GM19397 (cell line): Measurements from ENCODE around the gene KLHL15.
"Not testable (repeated sequence)": the region's sequence is repeated elsewhere in the genome, so short reads cannot be mapped to it uniquely, and the experiment has no call there.

Experiments
- ATAC-seq: cut with Tn5 transposase; IDR thresholded peaks from one replicate; pipeline ENCODE4 v1.9.1; 2021; ENCODE audit warnings: mild to moderate bottlenecking, moderate library complexity; ENCODE audit not compliant: unreplicated experiment

The KLHL15 gene

DNA sequence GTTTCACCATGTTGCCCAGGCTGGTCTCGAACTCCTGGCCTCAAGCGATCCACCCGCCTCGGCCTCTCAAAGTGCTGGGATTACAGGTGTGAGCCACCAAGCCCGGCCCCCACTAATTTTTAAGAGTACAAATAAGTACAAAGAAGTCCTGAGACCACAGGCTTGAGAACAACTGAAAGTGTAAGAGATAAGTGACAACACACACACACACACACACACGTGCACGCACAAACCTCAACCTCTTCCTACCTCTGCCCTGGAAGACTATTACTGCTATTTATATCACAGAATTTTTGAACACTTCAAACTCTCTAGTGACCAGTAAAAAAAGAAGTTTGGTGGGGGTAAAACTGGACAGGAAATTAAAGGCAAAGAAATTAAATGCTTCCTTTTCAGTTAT, 7.5 kb downstream of the KLHL15 start:
- no peak for ATAC-seq

DNA sequence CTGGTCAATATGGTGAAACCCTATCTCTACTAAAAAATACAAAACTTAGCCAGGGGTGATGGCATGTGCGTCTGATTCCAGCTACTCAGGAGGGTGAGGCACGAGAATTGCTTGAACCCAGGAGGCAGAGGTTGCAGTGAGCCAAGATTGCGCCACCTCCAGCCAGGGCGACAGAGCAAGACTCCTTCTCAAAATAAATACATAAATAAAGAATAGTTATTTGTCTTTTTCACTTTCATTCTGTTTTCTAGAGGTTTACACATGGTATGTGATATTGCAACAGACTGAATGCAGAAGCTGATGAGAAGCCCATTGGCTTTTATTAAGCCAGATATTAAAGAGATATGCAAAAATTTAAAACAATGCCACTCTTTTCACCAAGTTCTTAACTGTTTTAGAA, 8.2 kb downstream of the KLHL15 start:
- ATAC-seq: no peak

DNA sequence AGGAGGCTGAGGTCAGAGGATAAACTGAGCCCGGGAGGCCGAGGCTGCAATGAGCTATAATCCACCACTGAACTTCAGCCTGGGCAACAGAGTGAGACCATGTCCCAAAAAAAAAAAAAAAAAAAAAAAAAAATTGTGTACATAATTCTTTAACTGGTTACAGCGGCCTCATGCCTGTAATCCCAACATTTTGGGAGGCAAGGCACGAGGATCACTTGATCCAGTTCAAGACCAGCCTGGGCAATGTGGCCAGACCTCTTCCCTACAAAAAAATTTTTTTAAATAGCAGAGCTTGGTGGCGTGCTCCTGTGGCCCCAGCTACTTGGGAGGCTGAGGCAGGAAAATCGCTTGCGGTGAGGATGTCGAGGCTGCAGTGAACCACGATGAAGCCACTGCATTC, 9.3 kb downstream of the KLHL15 start:
- ATAC-seq: no peak

DNA sequence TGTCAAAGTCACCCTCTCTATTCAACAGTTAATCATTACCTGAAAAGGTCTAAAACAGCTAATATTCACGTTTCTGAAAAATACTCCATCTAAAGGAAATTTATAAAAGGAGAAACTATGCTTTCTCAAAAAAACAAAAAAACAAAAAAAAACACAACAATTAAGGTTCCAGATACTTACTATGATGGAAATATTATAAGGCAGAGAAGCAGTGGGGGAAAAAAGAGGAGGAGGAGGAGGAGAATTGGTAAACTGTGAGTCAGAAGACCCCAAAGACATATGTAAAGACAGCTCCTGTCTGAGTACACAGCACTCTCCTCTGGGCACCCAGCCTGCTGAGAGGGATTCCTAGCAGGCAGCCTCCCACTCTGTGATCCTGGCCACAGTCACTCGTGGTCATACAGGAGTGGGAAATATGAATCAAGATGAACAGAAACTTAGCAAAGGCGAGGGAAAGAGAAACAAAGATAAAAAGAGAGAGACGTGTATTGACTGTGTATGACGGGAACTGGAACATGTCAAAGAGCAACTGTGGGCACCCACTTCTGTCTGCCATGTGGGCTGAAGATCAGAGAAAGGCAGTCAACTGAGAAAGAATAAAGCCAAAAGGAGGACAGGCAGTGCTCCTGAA, 12.5 kb downstream of the KLHL15 start:
- peak; percentile 65 for ATAC-seq

DNA sequence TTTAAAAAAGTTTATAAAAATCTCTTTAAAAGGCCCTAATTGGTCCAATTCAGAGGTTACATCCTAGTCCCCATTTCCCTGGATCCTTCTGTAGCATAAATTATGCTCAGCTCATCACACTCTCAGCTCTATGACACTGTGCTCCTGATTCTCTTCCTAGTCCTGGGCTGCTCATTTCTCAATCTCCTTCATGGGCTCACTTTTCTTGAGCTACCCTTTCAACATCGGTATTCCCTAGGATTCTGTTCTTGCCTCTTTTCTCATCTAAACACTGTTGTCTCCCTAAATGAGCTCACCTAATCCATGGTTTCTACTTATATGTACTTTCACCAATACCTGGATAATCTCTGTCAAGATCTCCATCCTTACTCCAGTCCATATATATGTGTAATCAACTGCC, 14.7 kb downstream of the KLHL15 start:
- no peak for ATAC-seq

DNA sequence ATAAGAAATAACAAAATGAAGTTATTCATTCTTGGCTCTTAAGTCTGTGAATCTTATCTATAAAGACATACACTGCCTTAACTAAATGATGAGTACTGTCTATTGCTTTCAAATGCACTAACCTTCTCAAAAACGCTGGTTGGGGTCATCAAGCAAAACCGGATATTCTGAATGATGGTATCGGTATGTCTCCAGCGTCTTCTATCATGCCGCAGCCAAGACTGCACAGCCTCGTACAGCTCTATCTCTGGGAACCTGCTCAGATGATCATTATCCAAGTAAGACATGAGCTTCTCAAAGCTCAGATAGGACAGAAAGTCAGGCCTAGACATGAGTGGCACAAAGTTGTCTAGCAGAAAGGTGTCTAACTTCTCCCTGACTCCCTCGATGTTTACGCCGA, 21.1 kb downstream of the KLHL15 start:
- no peak for ATAC-seq

DNA sequence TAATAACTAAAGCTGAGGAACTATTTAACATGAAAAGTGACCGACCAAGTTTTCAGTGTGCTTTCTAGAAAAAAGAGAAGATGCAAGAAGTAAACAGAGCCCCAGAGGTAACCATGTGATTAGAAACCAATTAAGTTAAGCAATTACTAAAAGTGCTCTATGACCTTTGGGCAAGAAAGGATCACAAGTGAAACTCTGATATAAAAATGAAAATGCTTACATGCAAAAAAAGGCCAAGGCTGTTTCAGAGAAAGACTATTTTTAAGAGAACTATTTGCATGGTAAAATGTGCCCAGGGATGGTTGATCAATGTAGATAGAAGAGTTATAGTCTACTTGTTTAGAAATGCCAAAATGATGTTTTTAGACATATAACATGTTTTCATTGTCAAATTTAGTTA, 22.0 kb downstream of the KLHL15 start:
- ATAC-seq: no peak

DNA sequence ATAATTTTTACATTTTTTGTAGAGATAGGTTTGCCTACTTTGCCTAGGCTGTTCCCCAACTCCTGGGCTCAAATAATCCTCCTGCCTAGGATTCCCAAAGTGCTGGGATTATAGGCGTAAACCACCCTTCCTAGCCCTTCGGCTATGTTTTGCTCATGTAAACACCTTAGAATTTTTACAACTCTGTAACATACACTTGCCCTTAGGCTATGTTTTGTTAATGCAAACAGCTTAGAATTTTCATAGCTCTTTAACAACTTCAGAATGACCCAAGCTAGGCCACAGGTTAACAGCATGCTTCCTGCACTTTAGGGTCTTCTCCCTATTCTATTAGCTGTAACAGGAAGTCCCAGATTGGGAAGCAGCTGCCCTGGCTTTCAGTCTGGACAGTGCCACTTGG, 24.2 kb downstream of the KLHL15 start:
- ATAC-seq: no peak

DNA sequence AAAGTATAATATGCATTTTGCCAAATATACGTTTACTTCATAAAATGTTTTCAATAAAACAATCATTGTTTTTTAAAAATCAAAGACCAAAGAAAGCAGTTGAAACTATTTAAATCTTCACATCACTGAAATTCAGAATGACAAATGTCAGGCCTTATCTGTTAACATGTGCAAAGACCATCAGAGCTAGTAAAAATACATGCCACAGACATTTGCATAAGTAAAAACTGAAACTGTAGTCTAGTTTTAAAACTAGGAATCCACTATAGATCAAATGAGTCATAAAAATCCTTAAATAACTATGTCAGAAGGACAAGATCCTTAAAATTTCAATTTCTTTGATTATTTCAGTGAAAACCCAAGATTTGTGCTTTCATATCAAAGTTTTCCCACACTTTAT, 24.8 kb downstream of the KLHL15 start:
- no peak for ATAC-seq

DNA sequence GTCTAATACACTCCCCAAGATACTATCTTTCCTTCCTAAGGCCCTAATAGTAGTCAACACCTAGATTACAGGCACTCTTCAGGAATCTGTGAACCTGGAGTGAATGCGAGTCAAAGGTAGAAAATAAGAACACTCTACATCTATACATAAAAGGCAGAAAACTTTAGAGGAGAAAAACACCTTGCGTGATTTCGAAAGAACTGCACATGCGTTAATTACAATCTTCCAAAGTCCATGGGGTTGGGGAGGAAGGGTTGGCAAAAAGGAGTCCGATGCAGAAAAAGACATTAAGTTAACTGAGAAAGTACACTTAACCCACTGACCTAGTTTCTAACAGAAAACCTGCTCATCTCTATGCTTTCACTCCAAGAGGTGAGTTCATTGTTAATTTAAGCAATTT, 27.3 kb downstream of the KLHL15 start:
- no peak for ATAC-seq

DNA sequence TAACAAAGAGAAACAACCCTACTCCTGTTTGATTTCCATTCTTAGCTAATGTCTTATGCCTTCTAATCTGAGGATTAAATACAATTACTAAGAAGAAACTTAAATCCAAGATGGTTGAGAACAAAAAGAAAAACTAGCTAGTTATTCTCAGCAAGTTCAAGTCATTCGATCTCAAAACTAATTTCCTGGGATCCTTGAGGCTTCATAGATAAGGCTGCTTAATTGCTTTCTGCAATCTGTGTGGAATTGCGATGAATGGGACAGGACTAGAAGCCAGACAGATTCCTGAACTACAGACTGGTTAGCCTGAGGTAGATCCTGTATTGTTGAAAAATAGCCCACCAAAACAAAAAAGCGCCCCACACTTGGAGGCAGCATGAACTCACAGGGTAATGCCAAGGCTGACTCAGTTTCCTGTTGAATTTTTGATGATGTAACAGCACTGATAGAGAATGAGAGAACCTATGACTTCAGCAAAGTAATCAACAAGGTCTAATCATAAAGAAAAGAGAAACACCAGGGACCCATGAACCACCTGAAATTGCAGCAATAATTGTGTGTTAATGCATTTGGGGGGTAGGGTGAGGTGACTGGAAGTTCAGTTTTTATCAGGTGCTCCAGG, 33.9 kb downstream of the KLHL15 start:
- no peak for ATAC-seq

DNA sequence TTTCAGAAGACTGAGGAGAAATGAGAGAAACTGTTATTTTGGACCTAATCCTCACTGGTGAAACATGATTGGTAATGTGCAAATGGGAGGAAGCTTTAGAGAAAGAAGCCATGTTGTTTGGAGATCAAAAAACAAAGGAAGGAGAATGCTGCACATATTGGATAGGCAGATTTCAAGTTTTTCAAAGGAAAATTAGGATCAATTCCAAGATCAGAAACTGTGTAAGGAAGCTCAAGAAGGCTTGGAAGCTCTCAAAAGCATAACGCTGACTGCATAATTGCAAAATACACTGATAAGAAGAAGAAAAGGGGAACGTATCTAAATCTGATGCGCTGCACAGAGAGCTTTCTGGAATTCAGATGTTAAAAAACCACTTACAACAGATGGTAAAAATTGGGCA, 34.6 kb downstream of the KLHL15 start:
- ATAC-seq: no peak

DNA sequence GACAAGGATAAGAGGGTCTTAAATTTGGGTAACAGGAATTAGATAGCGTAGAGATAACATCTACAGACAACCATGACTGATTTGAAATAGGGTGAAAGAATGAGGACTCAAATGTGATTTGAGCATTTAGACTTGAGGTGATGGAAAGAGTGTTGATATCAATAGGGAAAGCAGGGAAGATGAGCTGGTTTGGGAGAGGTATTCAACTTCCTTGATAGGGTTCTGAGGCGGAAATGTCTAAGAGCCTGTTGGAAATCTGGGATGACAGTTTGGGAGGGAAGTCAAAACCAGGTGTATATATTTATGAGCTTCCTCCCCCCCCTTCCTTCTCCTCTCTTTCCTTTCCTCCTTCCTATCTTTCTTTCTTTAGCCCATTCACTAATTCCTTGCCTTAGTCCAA, 36.5 kb downstream of the KLHL15 start:
- ATAC-seq: no peak

DNA sequence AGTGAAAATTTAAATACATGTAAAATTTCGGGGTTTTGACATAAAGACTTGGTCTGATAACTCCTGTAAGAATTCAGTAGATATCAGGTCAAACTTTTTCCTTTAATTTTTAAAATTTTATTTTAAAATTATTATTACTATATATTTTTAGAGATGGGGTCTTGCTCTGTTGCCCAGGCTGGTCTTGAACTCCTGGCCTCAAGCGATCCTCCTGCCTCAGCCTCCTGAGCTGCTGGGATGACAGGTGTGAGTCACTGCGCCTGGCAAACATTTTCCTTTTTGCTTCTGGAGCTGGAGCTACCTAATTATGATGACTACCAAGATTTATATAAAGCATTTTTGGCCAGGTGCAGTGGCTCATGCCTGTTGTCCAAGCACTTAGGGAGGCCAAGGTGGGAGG, 37.3 kb downstream of the KLHL15 start:
- ATAC-seq: no peak

DNA sequence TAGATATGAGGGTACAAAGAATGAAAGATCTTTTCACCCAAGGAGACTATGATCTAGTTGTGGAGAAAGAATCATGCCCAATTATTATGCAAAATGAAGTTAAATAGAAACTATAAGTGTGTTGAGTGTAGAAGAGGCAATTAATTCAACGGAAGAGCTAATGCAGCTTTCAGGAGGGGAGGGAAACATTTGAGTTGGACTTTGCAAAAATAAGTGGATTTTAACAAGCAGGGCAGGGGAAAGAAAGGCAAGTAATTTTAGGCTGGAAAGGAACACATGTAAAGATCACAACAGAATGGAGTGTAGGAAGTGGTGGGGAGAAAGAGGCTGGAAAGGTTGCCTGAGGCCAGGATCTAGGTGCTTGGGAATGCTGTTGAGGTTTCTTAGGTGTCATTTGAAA, 44.1 kb downstream of the KLHL15 start:
- ATAC-seq: no peak

DNA sequence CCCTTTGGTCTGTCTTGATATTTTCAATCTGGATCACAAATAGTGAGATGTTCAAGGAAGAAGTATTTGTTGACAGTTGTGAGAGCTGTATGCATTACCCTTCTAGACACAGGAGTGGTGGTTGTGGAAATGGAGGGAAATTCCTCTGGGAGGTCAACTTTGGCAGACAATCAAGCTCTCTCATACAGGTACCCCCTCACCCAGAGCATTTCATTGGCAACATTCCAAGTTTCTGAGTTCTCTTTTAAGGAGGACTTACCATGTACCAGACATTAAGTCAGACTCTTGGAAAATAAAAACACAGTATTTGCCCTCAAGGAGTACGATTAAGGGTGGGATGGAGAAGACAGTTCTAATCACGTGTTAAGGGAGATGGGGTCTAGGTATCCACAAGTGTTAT, 45.3 kb downstream of the KLHL15 start:
- ATAC-seq: no peak

DNA sequence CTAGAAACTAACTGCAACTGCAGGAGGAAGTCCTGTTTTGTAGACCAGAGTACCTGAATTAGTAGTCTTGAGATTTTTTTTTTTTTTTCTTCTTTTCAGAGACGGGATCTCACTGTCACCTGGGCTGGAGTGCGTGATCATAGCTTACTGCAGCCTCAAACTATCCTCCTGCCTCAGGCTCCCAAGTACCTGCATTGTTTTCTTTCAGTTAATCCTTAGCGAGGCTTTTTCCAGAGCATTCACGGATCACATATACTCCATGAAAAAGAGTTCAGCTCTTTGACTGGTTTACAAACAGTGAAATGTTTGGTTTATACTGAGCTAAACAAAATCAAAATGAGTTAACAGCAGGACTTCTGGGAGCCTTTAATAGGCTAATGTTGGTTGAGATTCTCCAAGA, 45.8 kb downstream of the KLHL15 start:
- no peak for ATAC-seq

DNA sequence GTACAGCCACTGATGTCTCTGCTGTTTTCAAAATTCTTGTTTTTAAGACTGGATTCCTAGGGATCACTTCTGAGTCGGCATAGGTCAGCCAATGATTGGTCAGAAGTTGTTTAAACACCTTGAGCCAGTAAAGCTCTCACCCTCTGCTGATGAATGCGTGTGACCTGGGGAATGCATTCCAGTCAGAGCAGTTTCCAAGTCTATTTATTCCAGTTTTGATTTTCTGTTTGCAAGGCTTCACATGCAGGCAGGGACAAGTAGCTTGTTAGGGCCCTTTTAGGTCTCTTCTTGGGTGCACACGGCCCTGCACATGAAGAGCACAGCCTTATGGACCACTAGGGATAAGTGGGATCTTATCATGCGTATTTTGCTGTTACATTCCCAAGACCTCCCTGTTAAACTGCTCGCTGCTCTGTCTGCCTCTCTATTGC, 47.0 kb downstream of the KLHL15 start:
- no peak for ATAC-seq

DNA sequence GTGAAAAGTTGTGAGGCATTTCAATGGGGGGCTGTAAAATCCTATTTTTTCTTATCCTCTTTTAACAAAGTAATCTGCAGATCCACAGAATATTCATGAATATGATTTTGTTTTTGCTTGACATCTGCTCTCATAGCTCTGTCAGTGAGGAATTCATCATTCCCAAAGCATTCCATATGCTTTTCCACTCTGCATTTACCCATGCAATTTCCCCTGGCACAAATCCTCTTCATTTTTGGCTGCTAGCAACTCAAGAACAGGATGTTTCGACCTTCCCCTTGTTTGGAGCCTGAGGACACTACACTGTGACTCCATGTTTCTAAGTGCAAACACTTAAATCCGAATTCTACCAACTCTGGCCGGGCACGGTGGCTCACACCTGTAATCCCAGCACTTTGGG, 48.5 kb downstream of the KLHL15 start:
- no peak for ATAC-seq

DNA sequence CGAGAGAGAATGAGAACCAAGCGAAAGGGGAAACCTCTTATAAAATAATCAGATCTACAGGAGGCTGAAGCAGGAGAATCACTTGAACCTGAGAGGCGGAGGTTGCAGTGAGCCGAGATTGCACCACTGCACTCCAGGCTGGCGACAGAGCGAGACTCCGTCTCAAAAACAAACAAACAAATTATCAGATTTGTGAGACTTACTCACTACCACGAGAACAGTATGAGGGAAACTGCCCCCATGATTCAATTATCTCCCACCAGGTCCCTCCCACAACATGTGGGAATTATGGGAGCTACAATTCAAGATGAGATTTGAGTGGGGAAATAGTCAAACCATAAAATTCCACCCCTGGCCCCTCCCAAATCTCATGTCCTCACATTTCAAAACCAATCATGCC, 61.4 kb downstream of the KLHL15 start:
- not testable (repeated sequence) for ATAC-seq

DNA sequence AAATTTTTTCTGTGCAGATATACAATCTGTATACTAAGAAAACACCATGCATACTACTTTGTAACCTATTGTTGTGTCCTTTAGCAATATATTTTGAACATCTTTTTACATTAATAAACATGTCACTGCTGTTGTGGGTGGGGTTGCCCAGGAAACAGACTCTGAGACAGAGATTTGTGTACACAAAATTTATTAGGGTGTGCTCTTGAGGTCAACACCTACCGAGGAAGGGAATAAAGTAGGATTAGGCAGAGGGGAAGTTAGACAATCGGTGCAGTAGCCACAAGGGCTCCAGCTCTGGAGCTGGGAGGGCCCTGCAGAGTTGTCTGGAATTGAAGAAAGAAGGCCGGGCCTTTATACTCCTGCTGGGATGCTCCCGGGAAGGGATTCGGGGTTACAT, 62.8 kb downstream of the KLHL15 start:
- no peak for ATAC-seq

DNA sequence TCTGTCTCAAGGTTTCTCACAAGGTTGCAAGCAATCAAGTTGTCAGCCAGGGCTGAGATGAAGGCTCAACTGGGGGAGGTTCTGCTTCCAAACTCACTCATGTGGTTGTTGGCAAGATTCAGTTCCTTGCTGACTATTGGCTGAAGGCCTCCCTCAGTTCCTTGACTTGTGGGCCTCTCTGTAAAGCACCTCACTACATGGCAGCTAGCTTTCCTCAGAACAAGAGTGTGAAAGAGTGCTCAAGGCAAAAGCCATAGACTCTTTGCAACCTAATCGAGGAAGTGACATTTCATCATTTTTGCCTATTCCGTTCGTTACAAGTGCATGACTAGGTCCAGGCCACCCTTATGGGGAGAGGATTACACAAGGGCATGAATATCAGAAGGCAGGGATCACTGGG, 67.2 kb downstream of the KLHL15 start:
- ATAC-seq: no peak

DNA sequence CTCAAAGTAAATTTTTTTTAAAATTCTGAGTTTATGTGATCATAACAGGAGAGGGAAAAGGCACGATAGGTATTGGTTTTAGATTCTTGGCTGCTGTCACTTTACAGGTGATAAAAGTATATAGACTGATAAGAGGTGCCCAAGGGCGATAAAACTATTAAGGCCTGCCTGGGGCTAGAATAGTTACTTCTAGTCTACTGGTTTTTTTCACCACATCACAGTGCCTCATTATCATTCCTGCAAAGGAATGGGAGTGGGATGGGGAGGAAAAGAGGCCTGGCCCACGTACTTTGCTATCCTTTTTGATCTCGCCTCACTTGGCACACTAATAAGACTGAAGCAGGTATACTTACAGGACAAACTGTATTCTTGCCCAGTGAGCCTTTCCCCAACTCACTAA, 72.6 kb downstream of the KLHL15 start:
- ATAC-seq: no peak
